ENCODE results near the gene TSPAN17.

TSPAN17 gene

DNA sequence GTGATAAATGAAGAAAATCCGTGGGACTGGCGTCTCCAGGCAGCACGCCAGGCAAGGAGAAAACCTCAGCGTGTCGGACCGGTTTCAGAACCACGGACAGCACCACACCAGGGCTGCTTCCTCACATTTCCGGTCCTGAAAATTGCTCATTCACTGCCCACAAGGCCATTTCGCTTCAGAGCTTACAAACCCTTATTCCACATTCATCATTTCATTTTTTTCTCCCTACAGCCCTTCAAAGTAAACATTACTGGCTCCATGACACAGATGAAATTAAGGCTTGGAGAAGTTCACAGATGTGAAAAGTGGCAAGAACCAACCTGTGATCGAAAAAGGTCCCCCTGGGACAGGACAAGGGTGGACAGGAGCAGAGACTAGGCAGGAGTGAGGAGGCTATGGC lies 35.8 kb upstream of the TSPAN17 start:
- no peak for ATAC-seq
- TF ChIP-seq CSRNP3 (CRISPR knock-in tag; IDR thresholded peaks at IDR 0.05): no peak

DNA sequence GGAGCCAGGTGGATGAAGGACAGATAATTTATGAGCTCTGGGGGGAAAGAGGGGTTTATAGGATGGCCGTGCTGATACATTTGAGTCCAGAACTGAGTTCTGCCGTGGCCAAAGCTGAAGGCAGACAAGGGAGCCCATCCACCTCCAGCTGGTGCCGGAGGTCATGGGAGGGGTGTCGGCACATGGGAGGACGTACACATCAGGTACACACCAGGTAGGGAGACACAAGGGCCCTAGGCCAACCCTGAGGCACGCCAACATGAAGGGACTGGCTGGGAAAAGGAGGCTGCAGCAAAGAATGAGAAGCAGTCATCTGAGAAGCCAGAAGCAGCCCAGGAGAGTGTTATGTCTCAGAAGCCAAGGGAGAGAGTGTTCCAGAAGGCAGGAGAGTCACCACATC lies 35.3 kb upstream of the TSPAN17 start:
- TF ChIP-seq TCF4 (CRISPR knock-in tag; IDR thresholded peaks at IDR 0.05; ENCODE audit: borderline replicate concordance) (no peak), ISL1 (CRISPR knock-in tag; IDR thresholded peaks at IDR 0.05) (no peak)
- no peak for ATAC-seq

GRCh38 chr5:176612855-176613254 lies 34.4 kb upstream of the TSPAN17 start:
- TF ChIP-seq CREB5 (CRISPR knock-in tag; IDR thresholded peaks at IDR 0.05; ENCODE audit: low read depth): no peak
- TF ChIP-seq OSR1 (CRISPR knock-in tag; IDR thresholded peaks at IDR 0.05): no peak
- TF ChIP-seq SNAI2 (CRISPR knock-in tag; IDR thresholded peaks at IDR 0.05): no peak
- TF ChIP-seq ZNF565 (CRISPR knock-in tag; conservative IDR thresholded peaks at IDR 0.05; ENCODE audit: low read depth): no peak
- TF ChIP-seq ISL1 (CRISPR knock-in tag; IDR thresholded peaks at IDR 0.05): no peak
- no peak for TF ChIP-seq BACH2 (CRISPR knock-in tag; IDR thresholded peaks at IDR 0.05; ENCODE audit: borderline replicate concordance)
- TF ChIP-seq TOX (CRISPR knock-in tag; IDR thresholded peaks at IDR 0.05; ENCODE audit: borderline replicate concordance): no peak
- TF ChIP-seq, protein P1, sequence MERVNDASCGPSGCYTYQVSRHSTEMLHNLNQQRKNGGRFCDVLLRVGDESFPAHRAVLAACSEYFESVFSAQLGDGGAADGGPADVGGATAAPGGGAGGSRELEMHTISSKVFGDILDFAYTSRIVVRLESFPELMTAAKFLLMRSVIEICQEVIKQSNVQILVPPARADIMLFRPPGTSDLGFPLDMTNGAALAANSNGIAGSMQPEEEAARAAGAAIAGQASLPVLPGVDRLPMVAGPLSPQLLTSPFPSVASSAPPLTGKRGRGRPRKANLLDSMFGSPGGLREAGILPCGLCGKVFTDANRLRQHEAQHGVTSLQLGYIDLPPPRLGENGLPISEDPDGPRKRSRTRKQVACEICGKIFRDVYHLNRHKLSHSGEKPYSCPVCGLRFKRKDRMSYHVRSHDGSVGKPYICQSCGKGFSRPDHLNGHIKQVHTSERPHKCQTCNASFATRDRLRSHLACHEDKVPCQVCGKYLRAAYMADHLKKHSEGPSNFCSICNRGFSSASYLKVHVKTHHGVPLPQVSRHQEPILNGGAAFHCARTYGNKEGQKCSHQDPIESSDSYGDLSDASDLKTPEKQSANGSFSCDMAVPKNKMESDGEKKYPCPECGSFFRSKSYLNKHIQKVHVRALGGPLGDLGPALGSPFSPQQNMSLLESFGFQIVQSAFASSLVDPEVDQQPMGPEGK (CRISPR knock-in tag; IDR thresholded peaks at IDR 0.05; ENCODE audit: borderline replicate concordance): no peak
- ATAC-seq: no peak

DNA sequence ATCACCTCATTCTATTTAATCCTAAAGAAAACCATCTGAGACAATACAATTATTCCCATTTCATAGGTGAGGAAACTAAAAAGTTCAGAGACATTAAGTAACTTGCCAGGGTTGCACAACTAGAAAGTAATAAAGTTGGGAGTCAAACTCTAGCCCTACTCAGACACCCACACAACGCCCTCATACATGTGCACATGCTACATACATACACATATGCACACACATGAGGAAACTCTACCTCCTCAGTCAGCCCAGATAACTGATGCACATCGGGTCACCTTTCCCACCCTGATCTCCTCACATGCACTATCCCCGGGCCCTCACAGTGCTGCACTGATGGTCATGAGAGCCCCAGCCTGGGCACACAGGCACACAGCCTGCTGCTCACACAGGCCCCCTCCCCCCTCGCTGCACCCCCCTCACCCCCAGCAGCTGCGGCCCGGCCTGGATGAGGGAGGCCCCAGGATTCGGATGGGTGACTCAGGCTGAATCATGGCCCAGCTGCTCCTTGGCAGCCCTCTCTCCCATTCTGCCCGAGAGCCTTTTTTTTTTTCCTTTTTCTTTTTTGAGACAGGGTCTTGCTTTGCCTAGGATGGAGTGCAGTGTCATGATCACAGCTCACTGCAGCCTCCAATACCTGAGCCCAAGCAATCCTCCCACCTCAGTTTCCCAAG lies 32.3 kb upstream of the TSPAN17 start:
- ATAC-seq: peak; percentile 35
- TF ChIP-seq ZNF565 (CRISPR knock-in tag; conservative IDR thresholded peaks at IDR 0.05; ENCODE audit: low read depth) (no peak), TCF4 (CRISPR knock-in tag; IDR thresholded peaks at IDR 0.05; ENCODE audit: borderline replicate concordance) (no peak), CREB5 (CRISPR knock-in tag; IDR thresholded peaks at IDR 0.05; ENCODE audit: low read depth) (no peak), ARNTL (CRISPR knock-in tag; IDR thresholded peaks at IDR 0.05; ENCODE audit: borderline replicate concordance, low read depth) (no peak), ZNF8 (CRISPR knock-in tag; IDR thresholded peaks at IDR 0.05) (no peak), TOX (CRISPR knock-in tag; IDR thresholded peaks at IDR 0.05; ENCODE audit: borderline replicate concordance) (no peak), SNAI2 (CRISPR knock-in tag; IDR thresholded peaks at IDR 0.05) (no peak), GLIS3 (CRISPR knock-in tag; IDR thresholded peaks at IDR 0.05) (no peak), OSR1 (CRISPR knock-in tag; IDR thresholded peaks at IDR 0.05) (no peak), CSDC2 (CRISPR knock-in tag; IDR thresholded peaks at IDR 0.05) (no peak), BACH2 (CRISPR knock-in tag; IDR thresholded peaks at IDR 0.05; ENCODE audit: borderline replicate concordance) (no peak), ZFP3 (CRISPR knock-in tag; IDR thresholded peaks at IDR 0.05) (no peak), ZNF70 (CRISPR knock-in tag; IDR thresholded peaks at IDR 0.05) (no peak), ZFP30 (CRISPR knock-in tag; IDR thresholded peaks at IDR 0.05) (no peak), ISL1 (CRISPR knock-in tag; IDR thresholded peaks at IDR 0.05) (no peak)
- TF ChIP-seq, protein P1 (CRISPR knock-in tag; IDR thresholded peaks at IDR 0.05; ENCODE audit: borderline replicate concordance): no peak
- TF ChIP-seq, protein P2, sequence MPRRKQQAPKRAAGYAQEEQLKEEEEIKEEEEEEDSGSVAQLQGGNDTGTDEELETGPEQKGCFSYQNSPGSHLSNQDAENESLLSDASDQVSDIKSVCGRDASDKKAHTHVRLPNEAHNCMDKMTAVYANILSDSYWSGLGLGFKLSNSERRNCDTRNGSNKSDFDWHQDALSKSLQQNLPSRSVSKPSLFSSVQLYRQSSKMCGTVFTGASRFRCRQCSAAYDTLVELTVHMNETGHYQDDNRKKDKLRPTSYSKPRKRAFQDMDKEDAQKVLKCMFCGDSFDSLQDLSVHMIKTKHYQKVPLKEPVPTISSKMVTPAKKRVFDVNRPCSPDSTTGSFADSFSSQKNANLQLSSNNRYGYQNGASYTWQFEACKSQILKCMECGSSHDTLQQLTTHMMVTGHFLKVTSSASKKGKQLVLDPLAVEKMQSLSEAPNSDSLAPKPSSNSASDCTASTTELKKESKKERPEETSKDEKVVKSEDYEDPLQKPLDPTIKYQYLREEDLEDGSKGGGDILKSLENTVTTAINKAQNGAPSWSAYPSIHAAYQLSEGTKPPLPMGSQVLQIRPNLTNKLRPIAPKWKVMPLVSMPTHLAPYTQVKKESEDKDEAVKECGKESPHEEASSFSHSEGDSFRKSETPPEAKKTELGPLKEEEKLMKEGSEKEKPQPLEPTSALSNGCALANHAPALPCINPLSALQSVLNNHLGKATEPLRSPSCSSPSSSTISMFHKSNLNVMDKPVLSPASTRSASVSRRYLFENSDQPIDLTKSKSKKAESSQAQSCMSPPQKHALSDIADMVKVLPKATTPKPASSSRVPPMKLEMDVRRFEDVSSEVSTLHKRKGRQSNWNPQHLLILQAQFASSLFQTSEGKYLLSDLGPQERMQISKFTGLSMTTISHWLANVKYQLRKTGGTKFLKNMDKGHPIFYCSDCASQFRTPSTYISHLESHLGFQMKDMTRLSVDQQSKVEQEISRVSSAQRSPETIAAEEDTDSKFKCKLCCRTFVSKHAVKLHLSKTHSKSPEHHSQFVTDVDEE (CRISPR knock-in tag; IDR thresholded peaks at IDR 0.05): no peak

Measured in SK-N-SH treated with all-trans-retinoic acid at 6 μM for 48 hours (cell line).